Measurements from ENCODE around the gene PYHIN1.

The PYHIN1 gene

GRCh38 chr1:159023723-159024122 lies 92.4 kb downstream of the PYHIN1 start:
- no peak for DNase-seq

GRCh38 chr1:159025043-159025442 lies 93.7 kb downstream of the PYHIN1 start:
- no peak for DNase-seq
